Liver (tissue), 9 donors: ENCODE results near the gene CDH4. TPM values are rescaled to one million over a fixed set of nuclear protein-coding genes. Genes with fewer than 3 reads are reported as not detected.

Source experiments
- DNase-seq: peaks from one replicate; pipeline ENCODE4 v3.0.0-alpha.2; 2017; ENCODE audit warnings: low spot score
- H3K27ac ChIP-seq, 2 donors: one replicate each; pipeline ENCODE4 v1.7.0; 2013; ENCODE audit warnings: inconsistent platforms in 2 of 2, low read length in 2 of 2, control low read depth in 1 of 2, low read depth in 1 of 2, mild to moderate bottlenecking in 1 of 2
- H3K27me3 ChIP-seq, 4 donors: one replicate each; pipeline versions ENCODE4 v1.6.1 to v1.7.0; 2013; ENCODE audit warnings: low read length in 3 of 4, inconsistent platforms in 1 of 4, mild to moderate bottlenecking in 1 of 4, moderate library complexity in 1 of 4; ENCODE audit not compliant: control insufficient read depth in 4 of 4, insufficient read depth in 4 of 4
- H3K36me3 ChIP-seq, 4 donors: one replicate each; pipeline versions ENCODE4 v1.6.1 to v1.7.0; 2013; ENCODE audit warnings: low read length in 3 of 4, mild to moderate bottlenecking in 3 of 4, low read depth in 1 of 4, moderate library complexity in 1 of 4; ENCODE audit not compliant: control insufficient read depth in 4 of 4, insufficient read depth in 3 of 4
- H3K4me1 ChIP-seq, 4 donors: one replicate each; pipeline versions ENCODE4 v1.6.1 to v1.7.0; 2013; ENCODE audit warnings: low read length in 3 of 4, mild to moderate bottlenecking in 3 of 4, moderate library complexity in 1 of 4; ENCODE audit not compliant: control insufficient read depth in 4 of 4, insufficient read depth in 4 of 4
- H3K4me3 ChIP-seq, 3 donors: one replicate each; pipeline versions ENCODE4 v1.6.1 to v1.7.0; 2013; ENCODE audit warnings: low read length in 3 of 3, control low read depth in 1 of 3, low read depth in 1 of 3, mild to moderate bottlenecking in 1 of 3
- H3K9ac ChIP-seq, 2 donors: one replicate each; pipeline ENCODE4 v1.7.0; 2013; ENCODE audit warnings: low read length in 2 of 2, mild to moderate bottlenecking in 2 of 2, moderate library complexity in 2 of 2, control low read depth in 1 of 2, low read depth in 1 of 2
- H3K9me3 ChIP-seq, 4 donors: one replicate each; pipeline versions ENCODE4 v1.6.1 to v1.7.0; 2013; ENCODE audit warnings: low read length in 3 of 4; ENCODE audit not compliant: control insufficient read depth in 4 of 4
- CTCF ChIP-seq: fragments of 150-350 bp; IDR thresholded peaks from 2 replicates; pipeline ENCODE4 v1.5.1; 2017; ENCODE audit warnings: improper control_type of control experiment, low read depth, low read length; ENCODE audit not compliant: missing input control
- EGR1 ChIP-seq, 2 donors: IDR thresholded peaks; 2 replicates each; pipeline ENCODE4 v1.6.1; 2016 to 2018; ENCODE audit warnings: antibody characterized with exemption in 2 of 2, low read depth in 2 of 2
- FOXA1 ChIP-seq: IDR thresholded peaks from 2 replicates; pipeline ENCODE4 v1.6.1; 2016; ENCODE audit warnings: antibody characterized with exemption
- GABPA ChIP-seq, 2 donors: IDR thresholded peaks in 1 of 2; conservative IDR thresholded peaks in 1 of 2; 2 replicates each; pipeline ENCODE4 v1.6.1; 2016; ENCODE audit warnings: antibody characterized with exemption in 2 of 2, mild to moderate bottlenecking in 1 of 2, moderate library complexity in 1 of 2
- MAX ChIP-seq: IDR thresholded peaks from 2 replicates; pipeline ENCODE4 v1.6.1; 2016; ENCODE audit warnings: antibody characterized with exemption
- NR2F2 ChIP-seq: IDR thresholded peaks from 2 replicates; pipeline ENCODE4 v1.6.1; 2016; ENCODE audit warnings: antibody characterized with exemption
- REST ChIP-seq: IDR thresholded peaks from 2 replicates; pipeline ENCODE4 v1.6.1; 2016; ENCODE audit warnings: antibody characterized with exemption, mild to moderate bottlenecking
- TAF1 ChIP-seq: conservative IDR thresholded peaks from 2 replicates; pipeline ENCODE4 v1.6.1; 2016; ENCODE audit warnings: antibody characterized with exemption, mild to moderate bottlenecking
- YY1 ChIP-seq: IDR thresholded peaks from 2 replicates; pipeline ENCODE4 v1.6.1; 2016; ENCODE audit warnings: antibody characterized with exemption, mild to moderate bottlenecking
- WGBS: extraction: QIAGEN DNeasy Blood & Tissue Kit; methylation state at CpG from one replicate; pipeline ENCODE4 v1.1.7; 2013; 5-methylcytosine and 5-hydroxymethylcytosine counted together
- polyA plus RNA-seq, 2 donors: library from polyadenylated mRNA; stranded (reverse) in 1 of 2; unstranded in 1 of 2; fragments of 200-250 nt in 1 of 2; fragments of >200 nt in 1 of 2; fragmentation: Nextera tagmentation in 1 of 2; extraction: Ambion mirVana in 1 of 2; gene quantifications; one replicate each; pipeline versions ENCODE4 v1.2.1 to v1.2.3, GENCODE V29; 2013 to 2015
- total RNA-seq, 2 donors: library from RNA; depleted of rRNA; stranded (reverse); fragments of >200 nt; gene quantifications; one replicate each; pipeline ENCODE4 v1.2.3, GENCODE V29; 2014
- donor health status: healthy.
- donor health status: healthy.
- donor health status: healthy.
- donor health status: healthy.
- donor health status: healthy.

CDH4 gene
- total and polyA plus RNA-seq, 4 donors = 0.03 to 0.25 (median 0.19) TPM; not detected in 1

GRCh38 chr20:61972636-61973508, 720.8 kb downstream of the CDH4 start (continued):
- TF ChIP-seq REST (no peak), FOXA1 (no peak)

GRCh38 chr20:61973515-61974356, 721.7 kb downstream of the CDH4 start:
- H3K36me3 ChIP-seq = peaks cover 11 to 38% (median 24%) of the 10 kb centered on the region in 4 donors

GRCh38 chr20:61974357-61974665, 722.2 kb downstream of the CDH4 start:
- no peak for DNase-seq
- Histone ChIP-seq H3K9ac (no peak overlapping the region), H3K4me3 (no peak overlapping the region), H3K4me1 (no peaks in the 10 kb centered on the region), H3K36me3 (peaks cover 11 to 38% (median 26%) of the 10 kb centered on the region in 4 donors), H3K9me3 (peaks cover 0 to 2% (median 0%) of the 10 kb centered on the region in 4 donors), H3K27me3 (no peaks in the 10 kb centered on the region), H3K27ac (no peak overlapping the region)
- 97% methylated on average over 14 of the region's 14 CpGs for WGBS
- no peak for TF ChIP-seq GABPA (IDR thresholded peaks at IDR 0.05 in 1 of 2, conservative IDR thresholded peaks at IDR 0.05 in 1 of 2)

More at GRCh38 chr20:61973515-61974356, 721.7 kb downstream of the CDH4 start:
- peaks cover 0 to 2% (median 0%) of the 10 kb centered on the region in 4 donors for H3K9me3 ChIP-seq
- H3K27me3 ChIP-seq = no peaks in the 10 kb centered on the region
- H3K27ac ChIP-seq = no peak overlapping the region
- DNase-seq = no peak
- H3K9ac ChIP-seq = no peak overlapping the region
- WGBS = 98% methylated on average over 25 of the region's 25 CpGs
- TF ChIP-seq MAX (no peak), EGR1 (IDR thresholded peaks at IDR 0.05; ENCODE audit: low read depth in 2 of 2) (no peak), FOXA1 (no peak), CTCF (no peak), YY1 (no peak), NR2F2 (no peak), TAF1 (no peak)
- no peak overlapping the region for H3K4me3 ChIP-seq
- H3K4me1 ChIP-seq = no peaks in the 10 kb centered on the region
